Heart right ventricle (tissue), 16 donors: Measurements from ENCODE around the gene AGAP1. TPM values are rescaled to one million over a fixed set of nuclear protein-coding genes. Genes with fewer than 3 reads are reported as not detected.

Experiments used
- ATAC-seq, 8 donors: fragments of 200-7000 bp; cut with Tn5 transposase; one replicate each; pipeline ENCODE4 v1.9.1; 2020; ENCODE audit warnings: mild to moderate bottlenecking in 8 of 8, moderate library complexity in 8 of 8, moderate number of reproducible peaks in 1 of 8
- DNase-seq, 2 donors: peaks; one replicate each; pipeline ENCODE4 v3.0.0-alpha.2; 2020
- H3K27ac ChIP-seq, 10 donors: fragments of 200-600 bp; sonication (generic) in 2 of 10; one replicate each; pipeline versions ENCODE4 v1.5.0 to v1.8.0; 2020 to 2022; ENCODE audit warnings: mild to moderate bottlenecking in 3 of 10
- H3K27me3 ChIP-seq, 7 donors: fragments of 200-600 bp; one replicate each; pipeline ENCODE4 v1.8.0; 2021 to 2022; ENCODE audit warnings: mild to moderate bottlenecking in 2 of 7
- H3K36me3 ChIP-seq, 9 donors: fragments of 200-600 bp; sonication (generic) in 1 of 9; one replicate each; pipeline versions ENCODE4 v1.5.0 to v1.8.0; 2020 to 2022; ENCODE audit warnings: mild to moderate bottlenecking in 2 of 9
- H3K4me1 ChIP-seq, 9 donors: fragments of 200-600 bp; sonication (generic) in 1 of 9; one replicate each; pipeline versions ENCODE4 v1.5.0 to v1.8.0; 2020 to 2022; ENCODE audit warnings: mild to moderate bottlenecking in 4 of 9
- H3K4me3 ChIP-seq, 10 donors: fragments of 200-600 bp; sonication (generic) in 2 of 10; one replicate each; pipeline versions ENCODE4 v1.5.0 to v1.8.0; 2020 to 2022; ENCODE audit warnings: mild to moderate bottlenecking in 7 of 10, moderate library complexity in 2 of 10
- H3K9me3 ChIP-seq, 11 donors: fragments of 200-600 bp in 10 of 11; sonication (generic) in 2 of 11; one replicate each; pipeline versions ENCODE4 v1.5.0 to v1.8.0; 2013 to 2022; ENCODE audit warnings: mild to moderate bottlenecking in 2 of 11, control low read depth in 1 of 11, moderate library complexity in 1 of 11
- WGBS, 2 donors: extraction: QIAGEN DNeasy Blood & Tissue Kit; methylation state at CpG; one replicate each; pipeline ENCODE4 v1.1.7; 2013; ENCODE audit warnings: inconsistent platforms in 1 of 2; 5-methylcytosine and 5-hydroxymethylcytosine counted together
- intact Hi-C, 10 donors: fragments of 100-400 bp; cut with DNase I; formaldehyde crosslinking; loops; one replicate each; pipeline versions ENCODE4 v1.11.1 to v1.14.2; 2022
- polyA plus RNA-seq, 2 donors: library from polyadenylated mRNA; stranded (reverse); fragments of 200-250 nt; gene quantifications; one replicate each; pipeline ENCODE4 v1.2.3, GENCODE V29; 2013
- total RNA-seq, 10 donors: library from RNA; stranded (reverse); fragmentation: NEBNext Ultra II Directional in 3 of 10; extraction: Animal tissue kit (Norgen Biotek cat#: 25700) in 3 of 10; gene quantifications; one replicate each; pipeline versions ENCODE4 v1.2.1 to v1.2.4, GENCODE V29; 2021 to 2023
- TF ChIP-seq, protein P1 (sequence below), 9 donors: fragments of 200-600 bp; sonication (generic) in 2 of 9; IDR thresholded peaks; one replicate each; pipeline versions ENCODE4 v1.5.0 to v1.8.0; 2021 to 2022; ENCODE audit warnings: antibody characterized with exemption in 9 of 9, mild to moderate bottlenecking in 5 of 9, moderate library complexity in 1 of 9
- donor health status: Arrhythmogenic right ventricular cardiomyopathy.
- donor health status: ischemic (EF 13 %, LVEDD 7.1; RV severe dilation, severe dysfunction).
- donor health status: healthy with polysubstance abuse.
- donor health status: DM: no; HTN: yes; CAD: no.
- donor health status: DM: no; HTN: no; CAD: no.
- donor health status: ischemic (EF 25% LVEDD 6.9; RV normal size, moderate dysfunction).
- donor health status: ischemic (EF 25% LVEDD 5.7; RV mildly dilated, moderate dysfunction).
- donor health status: healthy.
- donor health status: DM: yes; HTN: yes; CAD: no.
- donor health status: Ischemic cardiomyopathy.
- donor health status: ischemic (EF 35%, LVEDD 5.7; RV mildly dilated, moderate dysfunction).
- donor health status: nonischemic (EF 11% LVEDD 7.7; RV severe dilation, severe dysfunction).
- donor health status: DM: yes; HTN: yes; CAD: no.
- donor health status: PGD.
- donor health status: ischemic (EF 29% LVEDD 5.4; RV normal size, mild dysfunction).
- donor health status: nonischemic (EF 23%, LVEDD 6.1; RV moderate dilation, normal function).

Gene AGAP1
- total and polyA plus RNA-seq, 12 donors = 3.5 to 29.2 (median 19.4) TPM

- ATAC-seq (no peak), DNase-seq (no peak)
- peaks cover 0 to 34% (median 0%) of the 10 kb centered on the region in 9 donors for H3K36me3 ChIP-seq
- 97 to 99% methylated on average over 9 of the region's 9 CpGs for WGBS, 2 donors
- peaks cover 0 to 12% (median 0%) of the 10 kb centered on the region in 11 donors for H3K9me3 ChIP-seq
- no peaks in the 10 kb centered on the region for H3K4me1 ChIP-seq
- intact Hi-C loops = no loop called here
- no peaks in the 10 kb centered on the region for H3K27me3 ChIP-seq
- no peak overlapping the region for H3K27ac ChIP-seq
- TF ChIP-seq, protein P1, sequence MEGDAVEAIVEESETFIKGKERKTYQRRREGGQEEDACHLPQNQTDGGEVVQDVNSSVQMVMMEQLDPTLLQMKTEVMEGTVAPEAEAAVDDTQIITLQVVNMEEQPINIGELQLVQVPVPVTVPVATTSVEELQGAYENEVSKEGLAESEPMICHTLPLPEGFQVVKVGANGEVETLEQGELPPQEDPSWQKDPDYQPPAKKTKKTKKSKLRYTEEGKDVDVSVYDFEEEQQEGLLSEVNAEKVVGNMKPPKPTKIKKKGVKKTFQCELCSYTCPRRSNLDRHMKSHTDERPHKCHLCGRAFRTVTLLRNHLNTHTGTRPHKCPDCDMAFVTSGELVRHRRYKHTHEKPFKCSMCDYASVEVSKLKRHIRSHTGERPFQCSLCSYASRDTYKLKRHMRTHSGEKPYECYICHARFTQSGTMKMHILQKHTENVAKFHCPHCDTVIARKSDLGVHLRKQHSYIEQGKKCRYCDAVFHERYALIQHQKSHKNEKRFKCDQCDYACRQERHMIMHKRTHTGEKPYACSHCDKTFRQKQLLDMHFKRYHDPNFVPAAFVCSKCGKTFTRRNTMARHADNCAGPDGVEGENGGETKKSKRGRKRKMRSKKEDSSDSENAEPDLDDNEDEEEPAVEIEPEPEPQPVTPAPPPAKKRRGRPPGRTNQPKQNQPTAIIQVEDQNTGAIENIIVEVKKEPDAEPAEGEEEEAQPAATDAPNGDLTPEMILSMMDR (IDR thresholded peaks at IDR 0.05) = no peak
- H3K4me3 ChIP-seq = no peak overlapping the region
Measured at GRCh38 chr2:235914756-235915155, 420.9 kb downstream of the AGAP1 start.

- peaks cover 0 to 12% (median 0%) of the 10 kb centered on the region in 11 donors for H3K9me3 ChIP-seq
- ATAC-seq (no peak), DNase-seq (no peak)
- H3K27ac ChIP-seq = no peak overlapping the region
- H3K4me1 ChIP-seq = no peaks in the 10 kb centered on the region
- 92 to 94% methylated on average over 19 of the region's 19 CpGs for WGBS, 2 donors
- peaks cover 0 to 33% (median 0%) of the 10 kb centered on the region in 9 donors for H3K36me3 ChIP-seq
- intact Hi-C loops = no loop called here
- no peaks in the 10 kb centered on the region for H3K27me3 ChIP-seq
- TF ChIP-seq, protein P1 (IDR thresholded peaks at IDR 0.05) = no peak
- H3K4me3 ChIP-seq = no peak overlapping the region
Measured at GRCh38 chr2:235917506-235917905, 423.7 kb downstream of the AGAP1 start.

DNA sequence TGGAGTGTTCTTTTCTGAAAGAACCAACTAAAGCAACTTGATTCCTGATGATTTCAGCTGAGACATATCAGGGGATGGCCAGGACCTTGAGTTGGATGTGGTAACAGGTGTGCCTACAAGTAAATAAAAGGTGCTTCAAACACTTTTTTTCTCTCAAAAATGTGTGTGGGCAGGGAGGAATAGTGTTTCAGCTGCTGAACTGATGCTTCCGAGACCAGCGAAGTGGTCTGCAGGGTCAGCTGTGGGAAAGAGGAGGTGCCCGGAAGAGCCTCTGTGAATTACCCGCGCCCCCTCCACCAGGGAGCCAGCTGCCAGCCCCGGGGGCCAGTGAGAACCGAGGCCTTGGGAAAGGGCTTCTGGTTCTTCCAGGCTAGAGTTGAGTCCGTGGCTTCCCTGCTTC lies 425.0 kb downstream of the AGAP1 start:
- ATAC-seq (no peak), DNase-seq (no peak)
- no peak overlapping the region for H3K4me3 ChIP-seq
- H3K36me3 ChIP-seq = peaks cover 0 to 36% (median 0%) of the 10 kb centered on the region in 9 donors
- H3K27me3 ChIP-seq = no peaks in the 10 kb centered on the region
- intact Hi-C loops = no loop called here
- H3K4me1 ChIP-seq = no peaks in the 10 kb centered on the region
- WGBS, 2 donors = 94 to 98% methylated on average over 8 of the region's 8 CpGs
- H3K9me3 ChIP-seq = peaks cover 0 to 12% (median 0%) of the 10 kb centered on the region in 11 donors
- no peak overlapping the region for H3K27ac ChIP-seq
- TF ChIP-seq, protein P1 (IDR thresholded peaks at IDR 0.05) = no peak

DNA sequence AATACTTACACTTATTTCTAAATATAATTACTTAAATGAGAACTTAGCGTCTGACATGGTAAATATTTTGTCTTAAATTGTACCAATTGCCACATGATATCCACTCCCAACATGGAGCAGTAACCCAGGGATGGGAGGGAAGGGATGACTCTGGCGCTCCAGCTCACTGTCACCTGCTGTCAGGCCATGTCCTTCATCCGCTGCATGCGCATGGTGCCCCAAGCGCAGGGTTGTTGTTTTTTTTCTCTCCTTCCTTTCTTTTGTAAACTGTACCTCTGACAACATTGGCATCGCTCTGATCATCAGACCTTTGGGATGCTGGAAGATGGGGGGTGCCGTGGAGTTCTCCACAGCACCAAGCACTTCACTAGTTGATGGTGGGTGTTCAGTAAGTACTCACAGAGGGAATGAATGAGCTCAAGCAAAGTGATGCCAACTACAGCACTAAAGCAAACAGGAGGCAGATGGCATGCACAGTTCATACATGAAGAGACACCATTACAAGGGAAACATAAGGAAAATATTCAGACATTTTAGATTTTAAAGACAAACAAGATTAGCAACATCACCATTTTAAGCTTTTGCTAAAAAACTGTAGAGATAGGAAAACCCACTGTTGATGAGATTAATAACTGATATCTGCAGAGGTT lies 426.5 kb downstream of the AGAP1 start:
- no peak overlapping the region for H3K4me3 ChIP-seq

More for the DNA sequence above, 426.5 kb downstream of the AGAP1 start:
- Histone ChIP-seq H3K4me1 (no peaks in the 10 kb centered on the region), H3K36me3 (peaks cover 0 to 23% (median 0%) of the 10 kb centered on the region in 9 donors), H3K27me3 (no peaks in the 10 kb centered on the region), H3K27ac (no peak overlapping the region), H3K9me3 (peaks cover 0 to 10% (median 0%) of the 10 kb centered on the region in 11 donors)
- 98% methylated on average over 7 of the region's 7 CpGs for WGBS, 2 donors
- ATAC-seq (no peak), DNase-seq (no peak)
- intact Hi-C loops = no loop called here
- TF ChIP-seq, protein P1 (IDR thresholded peaks at IDR 0.05) = no peak
